HG03460 (cell line): Measurements from ENCODE around the gene TPRG1L.
"Not testable (repeated sequence)": the region's sequence is repeated elsewhere in the genome, so short reads cannot be mapped to it uniquely, and the experiment has no call there.

Experiments
- ATAC-seq: cut with Tn5 transposase; IDR thresholded peaks from one replicate; pipeline ENCODE4 v1.9.1; 2021; ENCODE audit not compliant: unreplicated experiment

The TPRG1L gene

GRCh38 chr1:3607703-3608065 is 17.1 kb upstream of the TPRG1L start:
- no peak for ATAC-seq

- no peak for ATAC-seq
These were observed 16.7 kb upstream of the TPRG1L start for GRCh38 chr1:3608154-3608553.

- no peak for ATAC-seq
These were observed 15.6 kb upstream of the TPRG1L start for GRCh38 chr1:3609016-3609768.

DNA sequence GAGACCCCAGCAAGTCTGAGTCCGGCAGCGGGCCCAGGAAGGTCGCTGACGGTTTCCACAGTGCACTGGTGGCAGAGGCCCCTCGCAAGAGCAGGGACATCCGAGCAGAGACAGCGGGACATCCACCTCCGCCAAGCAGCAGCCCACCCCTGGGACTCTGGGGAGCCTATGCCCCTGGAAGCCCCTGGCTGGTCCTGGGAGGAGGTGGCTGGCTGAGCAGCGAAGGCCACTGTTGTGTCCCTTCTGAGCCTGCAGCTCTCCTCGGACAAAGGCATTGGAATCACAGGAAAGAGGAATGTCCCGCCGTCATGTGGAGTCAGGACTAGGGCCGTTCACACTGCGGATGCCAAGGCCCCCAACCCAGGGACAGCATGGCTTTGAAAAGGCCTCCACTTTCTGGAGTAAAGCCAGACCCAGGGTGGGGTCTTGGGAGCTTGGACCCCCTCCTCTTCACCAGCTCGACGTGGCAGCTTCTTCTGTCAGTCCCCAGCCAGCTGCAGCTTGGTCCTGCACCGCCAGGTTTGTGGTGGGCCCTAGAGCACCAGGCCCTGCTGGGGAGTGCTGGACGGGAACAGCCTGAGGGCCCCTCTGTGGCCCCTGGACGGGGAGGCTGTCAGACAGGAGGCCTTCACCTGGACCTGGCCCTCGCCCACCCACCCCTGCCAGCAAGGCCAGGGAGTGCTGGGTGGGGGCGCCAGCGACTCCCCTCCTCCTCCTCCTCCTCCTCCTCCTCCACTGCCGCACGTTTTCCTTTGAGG is 14.9 kb upstream of the TPRG1L start:
- no peak for ATAC-seq

DNA sequence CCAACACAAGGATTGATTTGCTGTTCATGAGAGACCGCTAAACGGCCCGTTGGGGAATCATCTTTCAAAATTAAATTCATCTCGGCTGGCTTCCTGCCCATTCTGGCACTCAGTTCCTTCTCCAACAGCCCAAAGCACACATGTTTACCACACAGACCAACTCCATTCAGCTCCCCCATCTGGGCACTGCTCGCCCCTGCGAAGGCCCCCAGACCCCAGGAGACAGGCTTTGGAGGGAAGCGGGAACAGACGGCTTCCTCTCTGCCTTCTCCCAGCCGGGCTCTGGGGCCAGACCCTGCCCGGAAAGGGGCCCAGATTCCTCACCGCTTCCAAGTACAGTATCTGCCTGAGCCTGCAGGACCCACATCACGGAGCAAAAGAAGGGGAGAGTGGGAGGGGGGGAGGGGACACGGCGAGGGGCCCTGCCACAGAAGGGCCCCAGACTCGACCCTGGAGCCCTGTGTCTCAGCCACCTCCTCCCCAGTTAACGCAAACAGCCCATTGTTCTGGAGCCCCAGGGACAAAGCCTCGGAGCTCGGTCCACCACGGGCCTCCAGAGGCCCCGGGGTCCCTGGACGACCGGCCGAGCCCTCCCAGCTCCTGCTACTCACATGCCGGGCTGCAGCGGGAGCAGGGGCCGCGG is 14.2 kb upstream of the TPRG1L start:
- ATAC-seq, result no peak

DNA sequence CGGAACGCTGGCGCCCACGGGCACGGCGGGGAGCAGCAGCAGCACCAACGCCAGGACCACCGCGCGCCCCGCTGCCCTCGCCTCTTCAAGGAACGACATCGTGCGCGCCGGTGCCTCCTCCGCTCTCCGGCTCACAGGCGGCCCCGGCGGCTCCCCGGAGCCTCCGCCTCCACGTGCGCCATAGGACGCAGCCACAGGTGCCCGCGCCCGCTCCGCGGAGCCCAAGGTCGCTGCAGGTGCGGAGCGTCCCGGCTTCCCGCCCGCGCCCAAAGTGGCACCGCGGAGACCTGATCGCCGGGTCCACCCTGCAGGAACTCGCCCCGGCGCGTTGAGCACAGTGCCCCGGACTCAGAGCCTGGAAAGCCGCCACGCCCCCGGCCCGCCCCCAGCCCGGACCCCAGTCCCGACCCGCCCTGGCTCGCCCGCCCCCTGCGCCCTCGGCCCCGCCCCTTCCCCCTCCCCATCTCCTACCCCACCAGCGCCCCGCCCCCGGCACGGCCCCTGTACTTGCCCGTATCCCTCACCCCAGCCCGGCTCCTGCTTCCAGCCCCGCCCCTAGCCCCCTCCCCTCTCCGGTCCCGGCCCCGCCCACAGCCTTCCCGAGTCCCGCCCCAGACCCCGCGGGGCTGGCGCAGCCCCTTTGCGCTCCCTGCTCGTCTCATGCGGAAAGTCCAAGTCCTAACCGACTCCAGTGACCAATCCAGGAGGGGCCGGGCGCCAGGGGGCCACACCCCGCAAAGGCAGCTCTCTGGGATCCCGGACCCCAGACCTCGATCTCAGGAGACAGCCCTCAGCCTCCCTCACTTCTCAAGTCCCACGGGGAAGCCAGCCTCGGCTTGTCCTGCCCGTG is 13.4 kb upstream of the TPRG1L start, which contains the start of gene MEGF6:
Gene MEGF6, minus strand, starts transcription at position 339 of the 850 bp plus-strand sequence. Its CDS starts 240 bp downstream, at position 99.
- ATAC-seq, result no peak

DNA sequence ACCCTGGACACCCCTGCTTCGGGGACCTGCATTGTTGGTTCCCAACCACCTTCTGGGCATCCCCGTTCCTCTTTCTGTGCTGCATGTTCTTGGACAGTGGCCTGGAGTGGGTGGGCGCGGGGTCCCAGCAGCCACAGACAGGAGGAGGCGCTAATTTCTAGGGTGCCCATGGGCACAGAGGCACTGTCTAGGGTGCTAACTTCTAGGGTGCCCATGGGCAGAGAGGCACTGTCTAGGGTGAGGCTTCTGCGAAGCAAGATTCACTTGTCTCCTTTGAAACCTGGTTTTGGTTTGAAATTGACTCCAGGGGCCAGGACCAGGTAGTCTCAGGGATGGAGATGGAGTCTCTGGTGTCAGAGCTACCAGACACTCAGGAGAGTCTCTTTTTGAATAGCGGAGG is 12.7 kb upstream of the TPRG1L start:
- ATAC-seq, result no peak

DNA sequence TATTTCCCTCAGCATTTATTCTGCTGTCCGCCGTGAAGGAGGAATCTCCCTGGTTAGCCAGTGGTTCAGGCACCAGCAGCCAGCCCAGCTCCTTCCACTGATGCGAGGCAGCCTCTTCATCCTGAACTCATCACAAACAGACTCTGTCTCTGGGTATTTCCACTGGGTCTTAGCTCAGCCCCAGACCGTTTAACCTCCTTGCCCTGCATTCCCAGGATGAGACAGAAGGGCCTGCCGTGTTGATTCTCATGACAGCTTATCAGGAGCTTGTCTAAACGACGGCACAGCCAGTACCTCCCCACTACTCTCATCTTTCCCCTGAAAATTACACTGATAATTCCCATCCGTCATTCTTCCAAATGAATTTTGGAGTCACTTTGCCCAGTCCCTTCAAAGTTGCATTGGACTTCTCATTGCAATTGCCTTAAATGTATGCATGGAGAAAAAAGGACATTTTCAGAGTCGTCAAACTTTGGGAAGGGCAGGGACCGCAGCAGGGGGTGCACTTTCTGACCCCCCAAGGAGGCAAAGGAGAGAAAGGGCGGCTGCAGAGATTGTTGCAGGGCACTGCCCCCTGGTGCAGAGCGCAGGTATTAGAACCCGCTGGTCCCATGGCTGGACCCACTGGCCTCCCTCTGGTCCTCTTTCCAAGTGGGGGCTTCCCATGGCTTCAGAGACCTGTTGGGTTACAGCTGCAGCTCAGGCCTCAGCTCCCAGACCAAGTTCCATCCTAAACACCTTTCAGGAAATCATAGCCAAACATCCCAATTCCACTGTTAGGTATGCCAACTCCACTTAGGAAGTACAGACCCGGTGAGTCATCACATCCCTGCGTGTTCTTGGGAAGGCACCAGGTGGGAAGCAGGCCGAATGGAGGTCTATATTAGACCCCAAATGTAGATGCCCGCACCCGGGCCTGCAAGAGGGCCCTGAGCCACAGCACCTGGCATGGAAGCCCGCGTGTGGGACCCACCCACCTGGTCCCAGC is 9.8 kb upstream of the TPRG1L start:
- no peak for ATAC-seq

DNA sequence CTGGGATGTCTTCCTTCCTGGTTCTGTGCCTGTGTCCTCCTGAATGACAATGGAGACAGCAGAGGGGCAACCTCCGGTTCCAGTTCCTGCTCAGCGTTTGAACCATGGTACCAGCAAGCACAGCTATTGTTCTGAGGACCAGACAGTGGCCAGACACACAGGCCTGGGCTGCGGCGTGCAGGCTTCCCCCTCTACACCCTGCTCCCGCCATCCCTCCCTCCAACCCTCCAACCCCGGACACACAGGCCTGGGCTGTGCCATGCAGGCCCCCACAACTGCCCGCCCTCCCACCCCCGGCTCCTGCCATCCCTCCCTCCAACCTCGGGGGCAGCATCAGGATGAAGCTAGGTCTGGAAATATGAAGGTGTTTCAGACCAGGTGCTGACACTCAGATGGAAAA is 8.0 kb upstream of the TPRG1L start:
- no peak for ATAC-seq

DNA sequence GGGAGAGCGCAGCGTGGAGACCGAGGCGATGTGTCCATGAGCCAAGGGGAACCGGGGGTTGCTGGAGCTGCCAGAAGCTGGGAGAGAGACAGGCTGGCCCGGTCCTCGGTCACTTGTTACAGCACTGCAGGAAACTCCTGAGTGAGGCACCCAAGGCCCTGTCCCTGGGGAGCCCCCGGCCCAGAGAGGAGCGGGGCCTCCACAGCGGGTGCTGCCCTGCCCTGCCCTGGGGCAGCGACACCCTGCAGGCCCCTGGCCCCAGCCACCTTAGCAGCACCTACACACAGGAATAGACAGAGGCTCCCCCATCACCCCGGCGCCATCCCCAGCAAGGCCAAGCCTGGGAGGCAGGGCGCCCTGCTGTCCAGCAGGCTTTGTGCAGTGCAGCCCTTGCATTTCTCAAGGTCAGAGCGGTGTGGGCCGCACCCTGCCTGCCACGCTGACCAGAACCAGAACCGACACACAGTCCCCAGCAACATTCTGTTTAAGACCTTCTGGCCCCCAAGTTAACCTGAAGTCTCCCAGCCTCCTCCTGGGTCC is 6.9 kb upstream of the TPRG1L start:
- ATAC-seq, result no peak

GRCh38 chr1:3618531-3618880 is 6.3 kb upstream of the TPRG1L start:
- ATAC-seq, result no peak

- ATAC-seq, result no peak
These were observed 5.7 kb upstream of the TPRG1L start for GRCh38 chr1:3618881-3619671.

GRCh38 chr1:3620708-3621107 is 4.1 kb upstream of the TPRG1L start:
- ATAC-seq, result no peak

GRCh38 chr1:3621151-3621671 is 3.6 kb upstream of the TPRG1L start:
- ATAC-seq, result not testable (repeated sequence)

DNA sequence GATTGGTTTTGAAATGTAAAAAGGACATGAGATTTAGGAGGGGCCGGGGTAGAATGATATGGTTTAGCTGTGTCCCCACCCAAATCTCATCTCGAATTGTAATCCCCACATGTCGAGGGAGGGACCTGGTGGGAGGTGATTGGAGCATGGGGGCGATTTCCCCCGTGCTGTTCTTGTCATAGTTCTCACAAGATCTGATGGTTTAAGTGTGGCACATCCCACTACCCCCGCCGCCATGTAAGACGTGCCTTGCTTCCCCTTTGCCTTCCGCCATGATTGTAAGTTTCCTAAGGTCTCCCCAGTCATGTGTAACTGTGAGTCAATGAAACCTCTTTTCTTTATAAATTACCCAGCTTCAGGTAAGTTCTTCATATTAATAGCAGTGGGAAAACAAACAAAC is 2.7 kb upstream of the TPRG1L start:
- not testable (repeated sequence) for ATAC-seq

- no peak for ATAC-seq
These were observed 1.2 kb upstream of the TPRG1L start for GRCh38 chr1:3623441-3624199.

- ATAC-seq, result peak; percentile 10
These were observed 514 bp downstream of the TPRG1L start for GRCh38 chr1:3625151-3625907.
